GM18505 (cell line): ENCODE results near the gene TSSK2.

ENCODE experiments used
- ATAC-seq: cut with Tn5 transposase; IDR thresholded peaks from one replicate; pipeline ENCODE4 v1.9.1; 2021; ENCODE audit not compliant: unreplicated experiment
- POLR2A ChIP-seq: IDR thresholded peaks from 4 replicates; pipeline ENCODE4 v1.6.1; 2011; ENCODE audit warnings: borderline replicate concordance; ENCODE audit not compliant: insufficient read depth, insufficient read length; ENCODE audit errors: extremely low read depth

The TSSK2 gene

DNA sequence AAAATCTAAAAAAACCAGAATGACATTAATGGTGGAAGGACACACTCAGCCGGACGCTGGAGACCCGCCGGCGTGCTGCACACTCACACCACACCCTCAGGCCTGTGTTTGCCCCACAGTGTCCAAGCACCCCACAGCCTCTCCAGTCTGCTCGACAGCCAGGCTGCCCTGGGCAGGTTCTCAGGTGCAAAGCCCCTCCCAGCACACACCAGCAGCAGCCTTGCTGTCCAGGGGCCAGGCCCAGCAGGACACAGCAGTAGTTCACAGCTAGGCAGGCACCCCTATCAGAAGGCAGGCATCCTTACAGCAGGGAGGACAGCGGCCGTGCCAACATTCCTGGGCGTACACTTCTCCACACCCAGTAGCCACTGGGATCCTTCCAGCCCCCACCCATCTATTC, 49.1 kb downstream of the TSSK2 start:
- ATAC-seq = no peak
- no peak for TF ChIP-seq POLR2A

DNA sequence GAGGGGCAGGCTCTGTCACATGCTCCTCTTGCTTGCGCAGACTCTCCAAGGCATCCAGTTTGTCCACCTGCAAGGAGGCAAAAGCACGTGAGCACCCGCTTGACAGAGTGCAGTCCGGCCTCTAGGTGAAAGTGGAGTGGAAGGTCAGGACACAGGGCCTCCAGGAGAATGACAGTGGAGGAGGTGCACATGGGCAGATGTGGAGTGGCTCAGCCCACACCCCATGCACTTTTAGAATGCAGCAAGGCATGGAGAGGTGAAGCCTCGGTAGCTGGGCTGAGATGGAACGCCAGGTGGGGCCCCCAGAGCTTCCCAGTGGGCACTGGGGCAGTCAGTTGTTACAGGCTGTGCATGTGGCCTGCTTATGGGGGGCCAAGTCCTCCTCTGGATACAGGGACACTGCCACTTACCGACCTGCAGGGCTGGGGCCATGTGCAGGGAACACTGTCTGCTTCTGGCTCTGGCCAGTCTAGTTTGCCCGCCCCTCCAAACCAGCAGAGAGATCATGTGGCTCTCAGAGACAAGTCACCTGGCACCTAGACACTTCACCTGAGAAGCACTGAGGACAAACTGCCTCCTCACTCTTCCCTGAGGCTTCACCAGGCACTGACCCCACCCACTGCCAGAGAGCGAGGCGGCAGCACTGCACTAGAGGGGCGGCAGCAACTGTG, 49.8 kb downstream of the TSSK2 start:
- no peak for ATAC-seq
- no peak for TF ChIP-seq POLR2A

DNA sequence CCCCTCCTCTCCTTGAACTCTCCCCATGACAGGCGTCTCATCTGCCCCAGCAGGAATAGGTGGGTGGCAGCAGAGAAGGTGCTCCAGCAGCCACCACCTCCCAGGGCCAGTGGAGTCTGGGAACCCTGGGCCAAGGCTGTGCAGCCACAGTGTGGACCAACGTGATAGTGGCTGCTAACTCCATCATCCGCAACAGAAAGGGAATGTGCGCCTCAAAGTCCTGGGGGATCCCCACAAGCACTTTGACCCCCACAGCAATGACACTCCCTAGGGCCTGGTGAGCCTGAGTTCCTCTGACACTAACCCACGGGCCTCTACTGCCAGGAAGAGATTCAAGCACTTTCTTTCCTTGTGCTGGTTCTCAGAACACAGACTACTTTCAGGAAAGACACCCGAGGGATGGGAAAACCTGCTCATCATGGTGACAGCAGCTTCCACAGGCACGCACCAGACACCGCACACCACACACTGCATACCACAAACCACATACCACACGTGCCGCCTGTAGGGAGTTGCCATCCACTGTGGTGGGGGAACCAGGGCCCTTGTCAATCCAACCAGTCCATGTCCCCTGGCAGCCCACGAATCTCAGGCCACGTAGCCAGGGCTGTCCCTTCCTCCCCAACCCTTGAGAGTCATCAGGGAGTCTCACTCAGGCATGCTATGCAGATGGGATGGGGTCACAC, 50.8 kb downstream of the TSSK2 start:
- no peak for TF ChIP-seq POLR2A
- no peak for ATAC-seq
